Measurements from ENCODE around the gene FHIT.

GRCh38 chr3:59996056-59996455, 1255.2 kb downstream of the FHIT start:
- TF ChIP-seq CTCF (IDR thresholded peaks at IDR 0.05; ENCODE audit: low read depth, low read length, missing input control) (no peak), REST (IDR thresholded peaks at IDR 0.05) (no peak), YY1 (IDR thresholded peaks at IDR 0.05) (no peak), RAD21 (IDR thresholded peaks at IDR 0.05) (no peak), RXRA (IDR thresholded peaks at IDR 0.05) (no peak)

All from liver (tissue), 3 donors.